Lung (tissue), 12 donors: Measurements from ENCODE around the gene PARD3B. TPM values are rescaled to one million over a fixed set of nuclear protein-coding genes. Genes with fewer than 3 reads are reported as not detected.
A peak's percentile ranks its signal among the peaks of the same experiment; 100 is the strongest.

ENCODE experiments used
- ATAC-seq: fragments of 200-7000 bp; cut with Tn5 transposase; one replicate; pipeline ENCODE4 v1.9.1; 2020; ENCODE audit warnings: moderate number of reproducible peaks; ENCODE audit not compliant: insufficient read depth, low FRiP score
- DNase-seq, 3 donors: peaks; one replicate each; pipeline ENCODE4 v3.0.0-alpha.2; 2013 to 2017
- H3K27ac ChIP-seq, 2 donors: one replicate each; pipeline ENCODE4 v1.5.1; 2013; ENCODE audit warnings: mild to moderate bottlenecking in 2 of 2, moderate library complexity in 2 of 2, control low read depth in 1 of 2, inconsistent platforms in 1 of 2, low read depth in 1 of 2, low read length in 1 of 2
- H3K27me3 ChIP-seq, 3 donors: one replicate each; pipeline ENCODE4 v1.5.1; 2013; ENCODE audit warnings: low read length in 2 of 3; ENCODE audit not compliant: control insufficient read depth in 3 of 3, insufficient read depth in 3 of 3
- H3K36me3 ChIP-seq, 4 donors: one replicate each; pipeline ENCODE4 v1.5.1; 2013; ENCODE audit warnings: low read length in 4 of 4, mild to moderate bottlenecking in 1 of 4, moderate library complexity in 1 of 4; ENCODE audit not compliant: control insufficient read depth in 4 of 4, insufficient read depth in 4 of 4
- H3K4me1 ChIP-seq, 5 donors: one replicate each; pipeline ENCODE4 v1.5.1; 2013; ENCODE audit warnings: low read length in 5 of 5, mild to moderate bottlenecking in 2 of 5, moderate library complexity in 1 of 5; ENCODE audit not compliant: control insufficient read depth in 5 of 5, insufficient read depth in 5 of 5
- H3K4me3 ChIP-seq: one replicate; pipeline ENCODE4 v1.5.1; 2013; ENCODE audit warnings: mild to moderate bottlenecking, control low read depth, moderate library complexity
- H3K9ac ChIP-seq, 2 donors: one replicate each; pipeline ENCODE4 v1.5.1; 2013; ENCODE audit warnings: low read length in 2 of 2, control low read depth in 1 of 2; ENCODE audit not compliant: insufficient read depth in 1 of 2
- H3K9me3 ChIP-seq, 4 donors: one replicate each; pipeline ENCODE4 v1.5.1; 2013; ENCODE audit warnings: low read length in 3 of 4, mild to moderate bottlenecking in 1 of 4, moderate library complexity in 1 of 4; ENCODE audit not compliant: control insufficient read depth in 4 of 4, insufficient read depth in 3 of 4
- CTCF ChIP-seq: IDR thresholded peaks from 2 replicates; pipeline ENCODE4 v1.5.1; 2012; ENCODE audit warnings: mild to moderate bottlenecking; ENCODE audit errors: control extremely low read depth, extremely low read depth
- WGBS, 2 donors: extraction: QIAGEN DNeasy Blood & Tissue Kit; methylation state at CpG; one replicate each; pipeline ENCODE4 v1.1.7; 2013; 5-methylcytosine and 5-hydroxymethylcytosine counted together
- polyA plus RNA-seq, 2 donors: library from polyadenylated mRNA; stranded (reverse); fragments of 200-250 nt; gene quantifications; one replicate each; pipeline ENCODE4 v1.2.1, GENCODE V29; 2013
- total RNA-seq, 2 donors: library from RNA; depleted of rRNA in 1 of 2; stranded (reverse); fragments of >200 nt in 1 of 2; gene quantifications; one replicate each; pipeline ENCODE4 v1.2.1, GENCODE V29; 2014 to 2021
- donor health status: control.
- donor health status: control.
- donor health status: Bipolar disorder and iron deficiency.
- donor health status: healthy.
- donor health status: DM: yes; HTN: yes; CAD: no.

Gene PARD3B
- total and polyA plus RNA-seq, 4 donors: 2.4 to 38.7 (median 17.1) TPM

GRCh38 chr2:205658572-205658971 is 1113.3 kb downstream of the PARD3B start:
- DNase-seq (no peak), ATAC-seq (no peak)
- H3K4me1 ChIP-seq: peaks cover 0 to 13% (median 2%) of the 10 kb centered on the region in 5 donors
- H3K9me3 ChIP-seq: no peaks in the 10 kb centered on the region
- no peak overlapping the region for H3K9ac ChIP-seq
- WGBS, 2 donors: 87 to 99% methylated on average over 2 of the region's 2 CpGs
- H3K36me3 ChIP-seq: no peaks in the 10 kb centered on the region
- no peak overlapping the region for H3K27ac ChIP-seq
- no peak for TF ChIP-seq CTCF
- peaks cover 0 to 3% (median 0%) of the 10 kb centered on the region in 3 donors for H3K27me3 ChIP-seq
- no peak overlapping the region for H3K4me3 ChIP-seq

GRCh38 chr2:205659922-205660321 is 1114.6 kb downstream of the PARD3B start:
- H3K9me3 ChIP-seq: no peaks in the 10 kb centered on the region
- no peak for ATAC-seq
- no peak overlapping the region for H3K4me3 ChIP-seq
- no peak for DNase-seq
- TF ChIP-seq CTCF: no peak
- H3K36me3 ChIP-seq: no peaks in the 10 kb centered on the region
- no peak overlapping the region for H3K9ac ChIP-seq
- 76 to 83% methylated on average over 8 of the region's 8 CpGs for WGBS, 2 donors
- H3K27ac ChIP-seq: peak overlapping the region in 1 of 2 donors; percentile 54
- H3K4me1 ChIP-seq: peaks cover 0 to 13% (median 2%) of the 10 kb centered on the region in 5 donors
- H3K27me3 ChIP-seq: peaks cover 0 to 3% (median 0%) of the 10 kb centered on the region in 3 donors

DNA sequence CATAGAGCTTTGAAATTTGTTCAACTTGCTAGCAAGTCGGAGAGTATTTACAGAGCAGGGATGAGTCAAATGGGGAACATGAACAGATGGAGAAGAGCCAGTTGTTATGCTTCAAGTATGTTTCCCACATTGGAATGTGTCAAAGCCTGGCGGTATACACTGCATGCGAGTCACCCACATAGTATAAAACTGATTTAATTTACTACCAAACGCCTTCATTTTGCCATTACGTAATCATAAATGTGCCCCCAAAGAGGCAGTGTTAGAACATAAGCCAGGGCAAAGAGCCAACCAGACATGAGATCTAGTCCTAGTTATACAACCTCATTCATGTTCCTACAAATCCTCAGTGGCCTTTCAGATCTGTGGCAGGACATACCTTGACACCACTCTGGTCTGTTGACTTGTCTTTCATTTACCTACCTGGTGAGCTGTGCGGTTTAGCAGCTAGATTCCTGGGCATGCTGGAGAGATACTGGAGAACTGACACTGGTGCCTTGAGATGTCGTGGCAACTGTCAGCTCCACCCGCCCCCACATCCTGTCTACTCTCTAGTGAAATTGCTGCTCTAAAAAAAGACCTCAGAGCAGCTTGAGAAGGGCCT is 1115.3 kb downstream of the PARD3B start:
- Histone ChIP-seq H3K36me3 (no peaks in the 10 kb centered on the region), H3K27me3 (peaks cover 0 to 3% (median 0%) of the 10 kb centered on the region in 3 donors), H3K9me3 (no peaks in the 10 kb centered on the region), H3K4me3 (no peak overlapping the region), H3K27ac (peak overlapping the region in 1 of 2 donors; percentile 41), H3K9ac (no peak overlapping the region), H3K4me1 (peaks cover 0 to 13% (median 2%) of the 10 kb centered on the region in 5 donors)
- 47 to 63% methylated on average over 8 of the region's 8 CpGs for WGBS, 2 donors
- ATAC-seq (peak; percentile 6), DNase-seq (peak; percentile 36 to 78 (median 71))
- no peak for TF ChIP-seq CTCF
